Measurements from ENCODE around the gene ST6GALNAC6.

ST6GALNAC6 gene

DNA sequence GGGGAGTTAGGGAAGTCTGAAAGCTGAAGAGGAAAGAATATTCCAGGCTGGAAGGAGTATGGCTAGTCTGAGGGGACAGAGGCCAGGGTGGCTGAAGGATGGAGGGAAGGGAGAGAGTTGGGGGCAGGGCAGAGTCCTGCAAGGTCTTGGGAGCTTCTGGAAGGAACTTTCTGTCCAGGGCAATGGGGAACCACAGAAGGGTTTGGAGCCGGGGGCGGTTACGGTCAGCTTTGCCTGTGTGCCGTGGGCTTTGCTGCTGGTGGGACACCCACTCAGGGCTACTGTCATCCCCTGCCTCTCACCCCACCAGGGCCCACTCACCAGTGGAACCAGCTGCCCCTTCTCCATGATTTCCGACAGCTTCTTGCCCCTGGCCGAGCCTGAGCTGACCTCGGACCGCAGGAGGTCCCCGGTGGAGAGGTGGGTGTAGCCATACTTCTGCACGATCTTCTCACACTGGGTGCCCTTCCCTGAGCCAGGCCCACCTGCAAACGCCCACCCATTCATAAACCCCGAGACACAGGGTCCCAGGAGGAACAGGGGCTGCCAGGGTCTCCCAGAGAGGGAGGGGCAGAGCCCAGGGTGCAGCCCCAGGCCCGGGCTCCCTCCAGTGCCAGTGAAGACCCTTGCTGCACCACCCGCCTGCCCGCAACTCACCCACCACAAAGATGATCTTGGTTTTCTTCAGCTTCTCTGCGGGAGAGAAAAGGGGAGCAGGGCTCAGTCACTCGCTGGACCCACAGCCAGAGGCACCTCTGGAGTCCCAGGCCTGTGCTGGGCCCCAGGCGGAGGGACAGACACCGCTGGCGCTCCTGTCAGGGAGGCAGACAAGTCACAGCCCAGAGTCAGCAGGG, 26.8 kb downstream of the ST6GALNAC6 start:
- TF ChIP-seq POLR2AphosphoS5 (IDR thresholded peaks at IDR 0.05; ENCODE audit: low read depth, low read length) (no peak), SIN3A (IDR thresholded peaks at IDR 0.05; ENCODE audit: borderline replicate concordance, insufficient read depth, low read length) (no peak), TAF1 (IDR thresholded peaks at IDR 0.05; ENCODE audit: borderline replicate concordance, insufficient read depth, low read length) (no peak), FOXP2 (optimal IDR thresholded peaks at IDR 0.05; ENCODE audit: borderline replicate concordance, extremely low read depth, extremely low read length, insufficient read depth) (no peak)
- TF ChIP-seq, protein P1, sequence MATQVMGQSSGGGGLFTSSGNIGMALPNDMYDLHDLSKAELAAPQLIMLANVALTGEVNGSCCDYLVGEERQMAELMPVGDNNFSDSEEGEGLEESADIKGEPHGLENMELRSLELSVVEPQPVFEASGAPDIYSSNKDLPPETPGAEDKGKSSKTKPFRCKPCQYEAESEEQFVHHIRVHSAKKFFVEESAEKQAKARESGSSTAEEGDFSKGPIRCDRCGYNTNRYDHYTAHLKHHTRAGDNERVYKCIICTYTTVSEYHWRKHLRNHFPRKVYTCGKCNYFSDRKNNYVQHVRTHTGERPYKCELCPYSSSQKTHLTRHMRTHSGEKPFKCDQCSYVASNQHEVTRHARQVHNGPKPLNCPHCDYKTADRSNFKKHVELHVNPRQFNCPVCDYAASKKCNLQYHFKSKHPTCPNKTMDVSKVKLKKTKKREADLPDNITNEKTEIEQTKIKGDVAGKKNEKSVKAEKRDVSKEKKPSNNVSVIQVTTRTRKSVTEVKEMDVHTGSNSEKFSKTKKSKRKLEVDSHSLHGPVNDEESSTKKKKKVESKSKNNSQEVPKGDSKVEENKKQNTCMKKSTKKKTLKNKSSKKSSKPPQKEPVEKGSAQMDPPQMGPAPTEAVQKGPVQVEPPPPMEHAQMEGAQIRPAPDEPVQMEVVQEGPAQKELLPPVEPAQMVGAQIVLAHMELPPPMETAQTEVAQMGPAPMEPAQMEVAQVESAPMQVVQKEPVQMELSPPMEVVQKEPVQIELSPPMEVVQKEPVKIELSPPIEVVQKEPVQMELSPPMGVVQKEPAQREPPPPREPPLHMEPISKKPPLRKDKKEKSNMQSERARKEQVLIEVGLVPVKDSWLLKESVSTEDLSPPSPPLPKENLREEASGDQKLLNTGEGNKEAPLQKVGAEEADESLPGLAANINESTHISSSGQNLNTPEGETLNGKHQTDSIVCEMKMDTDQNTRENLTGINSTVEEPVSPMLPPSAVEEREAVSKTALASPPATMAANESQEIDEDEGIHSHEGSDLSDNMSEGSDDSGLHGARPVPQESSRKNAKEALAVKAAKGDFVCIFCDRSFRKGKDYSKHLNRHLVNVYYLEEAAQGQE (IDR thresholded peaks at IDR 0.05; ENCODE audit: insufficient read depth in 1 of 2, low read depth in 2 of 2, low read length in 2 of 2): no peak

DNA sequence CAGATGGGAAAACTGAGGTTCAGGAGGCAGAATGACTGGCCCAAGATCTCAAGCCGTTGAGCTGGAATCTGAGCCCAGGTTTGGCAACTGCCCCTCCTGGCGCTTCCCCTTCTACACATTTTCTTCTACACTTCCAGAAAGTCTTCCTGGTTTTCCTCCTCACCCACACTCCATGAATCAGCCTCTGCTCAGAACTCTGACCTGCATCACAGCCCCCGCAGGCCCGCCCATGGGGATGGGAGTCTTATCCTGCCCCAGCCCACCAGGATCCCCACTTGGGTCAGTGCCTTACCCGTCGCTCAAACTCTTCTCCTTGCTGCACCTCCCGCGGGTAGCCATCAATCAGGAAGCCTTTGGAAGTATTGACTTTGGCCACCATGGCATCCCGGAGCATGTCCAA, 27.9 kb downstream of the ST6GALNAC6 start:
- TF ChIP-seq POLR2AphosphoS5 (IDR thresholded peaks at IDR 0.05; ENCODE audit: low read depth, low read length) (no peak), TAF1 (IDR thresholded peaks at IDR 0.05; ENCODE audit: borderline replicate concordance, insufficient read depth, low read length) (no peak), SIN3A (IDR thresholded peaks at IDR 0.05; ENCODE audit: borderline replicate concordance, insufficient read depth, low read length) (no peak), FOXP2 (optimal IDR thresholded peaks at IDR 0.05; ENCODE audit: borderline replicate concordance, extremely low read depth, extremely low read length, insufficient read depth) (no peak)
- TF ChIP-seq, protein P1 (IDR thresholded peaks at IDR 0.05; ENCODE audit: insufficient read depth in 1 of 2, low read depth in 2 of 2, low read length in 2 of 2): no peak

DNA sequence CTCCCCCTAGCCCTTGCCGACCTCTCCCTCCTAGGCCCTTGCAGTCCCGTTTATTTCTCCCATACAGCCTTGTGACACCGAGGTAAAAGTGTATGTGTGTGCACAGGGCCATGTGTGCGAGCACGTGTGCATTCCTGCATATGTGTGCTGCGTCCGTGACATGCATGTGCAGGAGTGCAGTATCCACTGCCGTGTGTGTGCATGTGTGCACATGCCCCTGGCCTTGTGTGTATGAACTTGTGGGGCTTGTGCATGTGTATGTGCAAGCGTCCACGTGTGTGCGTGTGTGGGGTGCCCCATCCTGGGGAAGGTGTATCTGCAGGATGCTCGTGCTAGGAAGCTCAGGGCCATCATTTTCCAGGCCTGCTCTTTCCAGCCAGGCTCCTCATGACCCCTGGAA, 28.5 kb downstream of the ST6GALNAC6 start:
- TF ChIP-seq TAF1 (IDR thresholded peaks at IDR 0.05; ENCODE audit: borderline replicate concordance, insufficient read depth, low read length): no peak
- no peak for TF ChIP-seq POLR2AphosphoS5 (IDR thresholded peaks at IDR 0.05; ENCODE audit: low read depth, low read length)
- no peak for TF ChIP-seq FOXP2 (optimal IDR thresholded peaks at IDR 0.05; ENCODE audit: borderline replicate concordance, extremely low read depth, extremely low read length, insufficient read depth)
- TF ChIP-seq SIN3A (IDR thresholded peaks at IDR 0.05; ENCODE audit: borderline replicate concordance, insufficient read depth, low read length): no peak
- TF ChIP-seq, protein P1 (IDR thresholded peaks at IDR 0.05; ENCODE audit: insufficient read depth in 1 of 2, low read depth in 2 of 2, low read length in 2 of 2): no peak

DNA sequence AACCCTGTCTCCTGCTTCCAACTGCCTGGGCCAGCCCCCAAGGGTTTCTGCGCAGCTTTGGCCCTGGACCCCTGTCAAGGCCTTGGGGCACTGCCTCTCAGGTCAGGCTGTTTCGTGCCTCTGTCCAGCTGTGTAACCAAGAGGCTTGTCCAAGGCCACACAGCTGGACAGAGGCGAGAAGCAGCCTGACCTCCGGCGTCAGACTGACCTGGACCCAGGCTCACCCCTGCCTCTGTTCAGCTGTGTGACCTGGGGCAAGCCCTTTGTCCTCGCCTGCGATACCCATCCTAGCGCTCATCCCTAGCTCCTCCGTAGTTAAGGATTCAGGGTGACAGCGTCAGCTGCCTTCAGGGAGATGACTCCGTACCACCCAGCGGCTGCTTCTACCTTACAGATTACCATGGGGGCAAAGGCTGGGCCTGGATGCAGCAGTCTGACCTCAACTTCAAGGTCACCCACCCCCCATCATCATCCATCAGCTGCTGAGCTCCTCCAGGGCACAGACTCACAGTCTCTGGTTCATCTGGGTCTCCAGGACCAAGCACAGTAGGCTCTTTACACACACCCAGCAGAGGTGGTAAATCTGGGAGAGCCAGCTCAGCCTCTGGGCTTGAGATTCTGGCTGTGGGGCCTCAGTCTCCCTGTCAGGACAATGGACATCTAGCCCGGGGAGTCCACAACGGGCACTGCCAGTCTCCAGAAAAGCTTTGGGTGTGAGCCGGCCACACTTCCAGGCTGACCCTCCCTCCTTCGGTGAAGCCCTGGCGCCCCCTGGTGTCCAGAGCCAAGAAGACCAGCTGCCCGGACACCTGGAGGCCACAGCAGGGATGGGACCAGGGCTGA, 29.9 kb downstream of the ST6GALNAC6 start:
- TF ChIP-seq POLR2AphosphoS5 (IDR thresholded peaks at IDR 0.05; ENCODE audit: low read depth, low read length) (no peak), FOXP2 (optimal IDR thresholded peaks at IDR 0.05; ENCODE audit: borderline replicate concordance, extremely low read depth, extremely low read length, insufficient read depth) (no peak), TAF1 (IDR thresholded peaks at IDR 0.05; ENCODE audit: borderline replicate concordance, insufficient read depth, low read length) (no peak), SIN3A (IDR thresholded peaks at IDR 0.05; ENCODE audit: borderline replicate concordance, insufficient read depth, low read length) (no peak)
- TF ChIP-seq, protein P1 (IDR thresholded peaks at IDR 0.05; ENCODE audit: insufficient read depth in 1 of 2, low read depth in 2 of 2, low read length in 2 of 2): no peak
